HG03558 (cell line): ENCODE measurements around the gene DAAM2.

Source experiments
- ATAC-seq: cut with Tn5 transposase; IDR thresholded peaks from one replicate; pipeline ENCODE4 v1.9.1; 2021; ENCODE audit warnings: moderate number of reproducible peaks; ENCODE audit not compliant: unreplicated experiment; ENCODE audit errors: extremely low read depth

Gene DAAM2

DNA sequence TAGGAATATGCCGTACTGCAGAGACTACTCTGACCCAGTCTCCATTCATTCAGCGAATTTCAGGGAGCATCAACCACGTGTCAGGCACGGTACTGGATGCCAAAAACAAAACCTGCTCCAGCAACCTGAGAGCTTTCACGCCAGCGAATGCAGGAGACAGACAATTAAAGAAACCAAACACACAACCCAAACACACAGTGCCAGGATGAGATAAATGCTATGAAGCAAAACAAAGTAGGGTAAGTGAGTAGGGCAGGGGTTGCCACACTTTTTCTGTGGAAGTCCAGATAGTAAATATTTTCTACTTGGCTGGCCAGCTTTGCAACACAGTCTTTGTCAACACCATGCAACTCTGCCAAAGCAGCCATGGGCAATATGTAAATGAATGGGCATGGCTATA is 132.1 kb downstream of the DAAM2 start:
- ATAC-seq = no peak

DNA sequence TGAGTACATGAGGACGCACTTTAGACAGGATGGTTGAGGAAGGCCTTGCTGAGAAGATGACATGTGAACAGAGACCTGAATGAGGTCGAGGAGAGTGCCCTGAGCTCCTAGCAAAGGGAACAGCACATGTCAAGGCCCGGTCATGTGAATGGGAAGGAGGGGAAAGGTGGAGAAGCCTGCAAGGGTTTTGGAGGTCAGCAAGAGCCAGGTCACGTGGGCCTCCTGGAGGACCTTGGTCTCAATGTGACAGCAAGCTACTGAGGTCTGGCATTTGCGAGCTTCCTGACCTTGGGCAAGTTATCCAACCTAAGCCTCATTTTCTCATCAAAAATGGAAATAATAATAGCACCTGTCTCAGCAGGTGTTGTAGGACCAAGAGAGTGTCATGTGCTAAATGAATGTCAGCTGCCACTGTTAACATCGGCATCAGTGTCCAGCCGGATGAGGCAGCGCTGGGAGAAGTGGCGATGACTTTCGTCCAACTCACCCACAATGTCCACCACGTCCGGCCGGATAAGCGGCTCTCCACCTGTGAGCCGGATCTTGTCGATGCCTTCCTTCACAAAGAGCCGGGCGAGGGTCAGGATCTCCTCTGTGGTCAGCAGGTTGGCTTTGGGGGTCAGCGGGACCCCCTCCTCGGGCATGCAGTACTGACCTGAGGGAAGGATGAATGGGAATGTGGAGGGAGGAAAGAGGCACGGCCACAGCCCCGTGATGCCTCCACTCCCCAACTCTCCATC is 133.2 kb downstream of the DAAM2 start:
- no peak for ATAC-seq

DNA sequence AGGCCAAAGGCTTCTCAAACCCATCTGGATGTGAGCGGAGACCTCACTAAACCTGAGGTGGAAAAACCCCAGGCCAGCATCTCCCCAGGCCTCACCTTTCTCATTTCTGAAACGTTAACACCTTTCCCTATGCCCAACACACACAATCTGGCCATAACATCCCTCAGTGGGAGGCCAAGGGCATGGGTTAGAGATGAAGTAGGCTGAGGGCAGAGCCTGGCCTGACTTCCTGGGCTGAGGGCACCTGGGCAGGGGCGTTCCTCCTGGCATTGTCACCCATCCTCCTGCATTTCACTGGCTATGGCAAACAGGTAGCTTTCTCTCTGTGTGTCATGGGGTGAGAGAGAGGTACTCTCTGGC is 133.7 kb downstream of the DAAM2 start:
- no peak for ATAC-seq

- no peak for ATAC-seq
These were observed 134.5 kb downstream of the DAAM2 start for GRCh38 chr6:39926668-39927067.

DNA sequence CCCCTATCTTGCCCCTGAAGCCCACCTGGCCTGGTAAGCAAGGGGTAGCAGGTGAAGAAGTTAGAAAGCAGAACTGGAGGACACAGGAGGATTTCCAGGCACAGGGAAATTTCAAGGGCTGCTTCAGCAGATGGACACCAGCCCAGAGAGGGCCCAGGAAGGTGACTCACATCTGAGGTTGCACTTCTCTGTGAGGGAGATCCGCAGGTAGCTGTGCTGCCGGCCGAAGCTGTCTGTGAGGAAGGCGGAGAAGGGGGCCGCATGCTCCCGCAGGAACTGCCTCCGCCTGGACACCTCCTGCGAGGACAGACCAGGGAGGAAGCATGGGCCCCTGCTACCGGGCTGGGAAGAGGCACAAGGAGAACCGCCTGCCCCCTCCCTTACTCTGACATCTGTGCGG is 135.0 kb downstream of the DAAM2 start:
- no peak for ATAC-seq

GRCh38 chr6:39929039-39929732 is 137.0 kb downstream of the DAAM2 start:
- ATAC-seq = no peak

DNA sequence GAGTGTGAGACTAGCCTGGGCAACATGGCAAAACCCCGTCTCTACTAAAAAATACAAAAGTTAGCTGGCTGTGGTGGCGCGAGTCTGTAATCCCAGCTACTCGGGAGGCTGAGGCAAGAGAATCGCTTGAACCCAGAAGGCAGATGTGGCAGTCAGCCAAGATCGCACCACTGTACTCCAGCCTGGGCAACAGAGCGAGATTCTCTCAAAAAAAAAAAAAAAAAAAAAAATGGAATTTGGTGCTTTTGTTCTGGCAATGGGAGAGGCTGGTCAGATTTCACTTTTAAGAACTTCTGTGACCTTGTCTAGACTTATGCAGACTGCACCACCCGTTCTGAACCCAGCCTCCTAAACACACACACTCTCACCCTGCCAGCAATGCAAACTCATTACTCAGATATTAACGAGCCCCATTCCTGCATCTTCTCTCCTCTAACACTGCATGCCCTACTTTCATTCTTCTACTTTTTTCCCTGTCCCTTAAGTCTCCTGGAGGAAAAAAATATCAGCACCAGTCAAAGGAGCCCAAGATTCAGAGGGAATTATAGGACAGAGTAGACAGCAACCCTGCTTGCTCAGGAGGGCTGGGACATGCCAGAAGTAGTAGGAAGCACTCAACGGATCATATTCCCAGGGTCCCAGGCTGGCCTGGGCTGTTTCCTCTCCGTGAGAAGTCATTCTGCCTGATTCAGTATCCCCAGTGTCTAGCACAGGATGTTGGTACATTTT is 137.7 kb downstream of the DAAM2 start:
- no peak for ATAC-seq

GRCh38 chr6:39930540-39930939 is 138.4 kb downstream of the DAAM2 start:
- ATAC-seq = no peak

GRCh38 chr6:39931607-39932006 is 139.4 kb downstream of the DAAM2 start:
- ATAC-seq = no peak

GRCh38 chr6:39932386-39932910 is 140.3 kb downstream of the DAAM2 start:
- no peak for ATAC-seq

- no peak for ATAC-seq
These were observed 141.5 kb downstream of the DAAM2 start for GRCh38 chr6:39933669-39934130.

GRCh38 chr6:39934131-39934757 is 142.1 kb downstream of the DAAM2 start, which contains the start of gene MOCS1:
Gene MOCS1 (minus strand): TSS chr6:39934462. CDS start chr6:39934417, 45 bp downstream.
- ATAC-seq = no peak

DNA sequence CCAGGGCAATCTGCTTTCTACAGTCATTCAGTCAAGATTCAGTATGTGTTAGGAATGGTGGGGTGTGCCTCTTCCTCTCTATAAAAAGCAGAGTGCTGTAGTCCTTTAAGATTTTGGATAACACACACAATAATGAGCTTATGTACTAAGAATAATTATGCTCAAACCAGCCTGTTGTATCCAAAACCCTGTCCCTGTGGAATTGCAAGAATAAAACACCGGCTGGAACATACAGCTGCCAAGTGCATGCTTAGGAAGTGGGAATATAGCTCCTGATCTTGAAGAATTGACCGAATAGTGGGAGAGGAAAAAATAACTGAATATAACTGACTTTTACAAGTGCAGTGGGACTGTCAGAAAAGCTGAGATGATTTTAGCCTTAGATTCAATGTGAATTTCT is 143.1 kb downstream of the DAAM2 start:
- no peak for ATAC-seq

DNA sequence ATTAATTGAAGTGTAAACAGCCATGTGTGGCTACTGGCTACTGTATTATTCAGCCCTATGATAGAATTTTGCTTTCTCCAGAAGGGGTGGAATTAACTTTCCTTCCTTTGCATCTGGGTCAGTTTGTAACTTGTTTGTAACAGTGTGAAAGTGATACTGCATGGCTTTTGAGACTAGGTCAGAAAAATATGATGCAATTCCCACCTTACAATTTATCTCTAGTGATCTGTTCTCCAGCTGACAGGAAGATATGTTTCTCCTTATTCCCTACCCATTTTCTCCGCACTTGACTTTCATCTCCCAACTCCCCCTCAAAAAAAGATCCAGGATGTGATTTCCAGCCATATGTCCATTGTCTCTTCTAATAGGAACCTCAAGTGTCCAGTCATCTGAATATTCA is 144.7 kb downstream of the DAAM2 start:
- ATAC-seq = no peak

GRCh38 chr6:39937686-39938333 is 145.6 kb downstream of the DAAM2 start:
- no peak for ATAC-seq

GRCh38 chr6:39938773-39939654 is 146.8 kb downstream of the DAAM2 start:
- ATAC-seq = no peak

- ATAC-seq = no peak
These were observed 149.0 kb downstream of the DAAM2 start for GRCh38 chr6:39941138-39941537.

- ATAC-seq = no peak
These were observed 149.6 kb downstream of the DAAM2 start for GRCh38 chr6:39941820-39942219.
